Panc1 (cell line): ENCODE data around the gene AP4B1. TPM values are rescaled to one million over a fixed set of nuclear protein-coding genes. Genes with fewer than 3 reads are reported as not detected.

Experiments
- ATAC-seq: fragments of 200-7000 bp; cut with Tn5 transposase; 2 replicates; pipeline ENCODE4 v1.9.1; 2020; ENCODE audit warnings: mild to moderate bottlenecking, moderate library complexity
- BruUV-seq: library from RNA; stranded (reverse); fragments of 400-500 nt; replicated peaks from 2 replicates; lab custom pipeline; 2021; lab: Mats Ljungman, UMichigan
- CTCF ChIA-PET: fragments of 300-600 bp; sonication (Branson Sonifier 250); formaldehyde crosslinking; loops from one replicate; lab custom pipeline; 2022; ENCODE audit warnings: antibody characterized with exemption; lab: Charles Lee
- POLR2A ChIA-PET: fragments of 300-600 bp; sonication (Branson Sonifier 250); formaldehyde crosslinking; loops from one replicate; lab custom pipeline; 2022; ENCODE audit warnings: antibody characterized with exemption; lab: Charles Lee
- DNase-seq: peaks from one replicate; pipeline ENCODE4 v3.0.0-alpha.2; 2010; ENCODE audit warnings: low read depth, low spot score
- H3K27ac ChIP-seq: 2 replicates; pipeline ENCODE4 v1.5.1; 2011; ENCODE audit warnings: mild to moderate bottlenecking, low read length, inconsistent platforms
- H3K27me3 ChIP-seq: fragments of 200-500 bp; sonication (Bioruptor generic); 2 replicates; pipeline ENCODE4 v1.6.0; 2014; ENCODE audit warnings: low read length, inconsistent platforms; ENCODE audit not compliant: control insufficient read depth, insufficient read depth
- H3K36me3 ChIP-seq: fragments of 200-500 bp; sonication (Bioruptor generic); 2 replicates; pipeline ENCODE4 v1.5.1; 2014; ENCODE audit warnings: inconsistent platforms, mild to moderate bottlenecking, low read length, moderate library complexity; ENCODE audit not compliant: control insufficient read depth, insufficient read depth
- H3K4me1 ChIP-seq: 2 replicates; pipeline ENCODE4 v1.5.1; 2011; ENCODE audit warnings: inconsistent platforms, mild to moderate bottlenecking, low read length, moderate library complexity; ENCODE audit not compliant: control insufficient read depth, insufficient read depth
- H3K4me3 ChIP-seq, 2 experiments: 2 replicates each; pipeline ENCODE4 v1.5.1; 2011 to 2012; ENCODE audit warnings: low read depth in 2 of 2, low read length in 2 of 2, mild to moderate bottlenecking in 2 of 2, inconsistent platforms in 1 of 2, moderate library complexity in 1 of 2
- H3K9me3 ChIP-seq: fragments of 200-500 bp; sonication (Bioruptor generic); 2 replicates; pipeline ENCODE4 v1.5.1; 2014; ENCODE audit warnings: low read depth, mild to moderate bottlenecking, inconsistent platforms, low read length, moderate library complexity; ENCODE audit not compliant: control insufficient read depth, insufficient read depth
- POLR2AphosphoS5 ChIP-seq: IDR thresholded peaks from 2 replicates; pipeline ENCODE4 v1.6.1; 2012; ENCODE audit warnings: mild to moderate bottlenecking, low read depth, low read length, moderate library complexity
- SIN3A ChIP-seq: IDR thresholded peaks from 2 replicates; pipeline ENCODE4 v1.6.1; 2012; ENCODE audit warnings: low read depth, mild to moderate bottlenecking, low read length, moderate library complexity, borderline replicate concordance; ENCODE audit not compliant: insufficient read depth
- TCF7L2 ChIP-seq: IDR thresholded peaks from 2 replicates; pipeline ENCODE4 v1.6.1; 2011; ENCODE audit warnings: mild to moderate bottlenecking, low read depth, low read length, inconsistent platforms
- in situ Hi-C: cut with HindIII; loops from 2 replicates; pipeline ENCODE4 v1.10.0; 2016; ENCODE audit warnings: low sequenced_read_pairs, low pct_unique_long_range_greater_than_20kb
- intact Hi-C: fragments of 100-400 bp; cut with micrococcal nuclease; formaldehyde crosslinking; loops from one replicate; pipeline ENCODE4 v1.10.0; 2022; ENCODE audit not compliant: unreplicated experiment
- total RNA-seq: library from RNA; stranded (reverse); gene quantifications from one replicate; pipeline ENCODE4 v1.2.1, GENCODE V29; 2021; ENCODE audit not compliant: unreplicated experiment
- TF ChIP-seq, protein P1 (sequence below), 2 experiments: IDR thresholded peaks; 2 replicates each; pipeline ENCODE4 v1.6.1; 2011 to 2012; ENCODE audit warnings: low read depth in 2 of 2, control low read depth in 1 of 2, low read length in 1 of 2, mild to moderate bottlenecking in 1 of 2, moderate library complexity in 1 of 2; ENCODE audit not compliant: insufficient read depth in 1 of 2
- TF ChIP-seq, protein P2 (sequence below): fragments of 450-650 bp; IDR thresholded peaks from 2 replicates; pipeline ENCODE4 v1.5.1; 2017; ENCODE audit warnings: mild to moderate bottlenecking

Gene AP4B1
- total RNA-seq, 1 experiment from 2014 or later: 14.2 TPM

DNA sequence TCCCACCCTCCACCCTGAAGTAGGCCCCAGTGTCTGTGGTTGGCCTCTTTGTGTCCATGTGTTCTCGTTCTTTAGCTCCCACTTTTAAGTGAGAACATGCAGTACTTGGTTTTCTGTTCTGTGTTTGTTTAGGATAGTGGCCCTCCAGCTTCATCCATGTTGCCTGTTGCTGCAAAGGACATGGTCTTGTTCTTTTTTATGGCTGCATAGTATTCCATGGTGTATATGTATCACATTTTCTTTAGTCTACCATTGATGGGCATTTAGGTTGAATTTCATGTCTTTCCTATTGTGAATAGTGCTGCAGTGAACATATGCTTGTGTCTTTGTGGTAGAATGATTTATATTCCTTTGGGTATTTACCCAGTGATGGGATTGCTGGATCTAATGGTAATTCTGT is 30.6 kb upstream of the AP4B1 start:
- no peak for ATAC-seq

DNA sequence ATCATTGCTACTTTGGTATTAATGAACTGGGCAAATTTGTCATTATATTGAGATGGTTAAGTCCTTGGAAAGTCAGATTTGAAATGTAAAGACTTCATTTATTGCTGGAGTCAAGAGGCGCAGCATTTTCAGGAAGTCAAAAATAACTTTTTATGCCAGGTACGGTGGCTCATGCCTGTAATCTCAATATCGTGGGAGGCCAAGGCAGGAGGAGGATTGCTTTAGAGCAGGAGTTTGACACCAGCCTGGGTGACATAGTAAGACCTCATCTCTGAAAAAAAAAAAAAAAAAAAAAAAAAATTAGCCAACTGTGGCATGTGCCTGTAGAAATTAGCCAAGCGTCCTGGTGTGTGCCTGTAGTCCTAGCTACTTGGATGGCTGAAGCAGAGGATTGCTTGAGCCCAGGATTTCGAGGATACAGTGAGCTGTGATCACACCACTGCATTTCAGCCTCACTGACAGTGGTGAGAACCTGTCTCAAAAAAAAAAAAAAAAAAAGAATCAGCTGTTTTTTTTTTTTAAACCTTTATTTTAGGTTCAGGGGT is 30.0 kb upstream of the AP4B1 start:
- no TSS peak for BruUV-seq
- intact Hi-C loops: no loop called here
- TF ChIP-seq, protein P1, sequence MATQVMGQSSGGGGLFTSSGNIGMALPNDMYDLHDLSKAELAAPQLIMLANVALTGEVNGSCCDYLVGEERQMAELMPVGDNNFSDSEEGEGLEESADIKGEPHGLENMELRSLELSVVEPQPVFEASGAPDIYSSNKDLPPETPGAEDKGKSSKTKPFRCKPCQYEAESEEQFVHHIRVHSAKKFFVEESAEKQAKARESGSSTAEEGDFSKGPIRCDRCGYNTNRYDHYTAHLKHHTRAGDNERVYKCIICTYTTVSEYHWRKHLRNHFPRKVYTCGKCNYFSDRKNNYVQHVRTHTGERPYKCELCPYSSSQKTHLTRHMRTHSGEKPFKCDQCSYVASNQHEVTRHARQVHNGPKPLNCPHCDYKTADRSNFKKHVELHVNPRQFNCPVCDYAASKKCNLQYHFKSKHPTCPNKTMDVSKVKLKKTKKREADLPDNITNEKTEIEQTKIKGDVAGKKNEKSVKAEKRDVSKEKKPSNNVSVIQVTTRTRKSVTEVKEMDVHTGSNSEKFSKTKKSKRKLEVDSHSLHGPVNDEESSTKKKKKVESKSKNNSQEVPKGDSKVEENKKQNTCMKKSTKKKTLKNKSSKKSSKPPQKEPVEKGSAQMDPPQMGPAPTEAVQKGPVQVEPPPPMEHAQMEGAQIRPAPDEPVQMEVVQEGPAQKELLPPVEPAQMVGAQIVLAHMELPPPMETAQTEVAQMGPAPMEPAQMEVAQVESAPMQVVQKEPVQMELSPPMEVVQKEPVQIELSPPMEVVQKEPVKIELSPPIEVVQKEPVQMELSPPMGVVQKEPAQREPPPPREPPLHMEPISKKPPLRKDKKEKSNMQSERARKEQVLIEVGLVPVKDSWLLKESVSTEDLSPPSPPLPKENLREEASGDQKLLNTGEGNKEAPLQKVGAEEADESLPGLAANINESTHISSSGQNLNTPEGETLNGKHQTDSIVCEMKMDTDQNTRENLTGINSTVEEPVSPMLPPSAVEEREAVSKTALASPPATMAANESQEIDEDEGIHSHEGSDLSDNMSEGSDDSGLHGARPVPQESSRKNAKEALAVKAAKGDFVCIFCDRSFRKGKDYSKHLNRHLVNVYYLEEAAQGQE (IDR thresholded peaks at IDR 0.05; ENCODE audit: insufficient read depth in 1 of 2, low read depth in 2 of 2, low read length in 1 of 2): no peak
- TF ChIP-seq TCF7L2 (no peak), SIN3A (no peak), POLR2AphosphoS5 (no peak)
- TF ChIP-seq, protein P2, sequence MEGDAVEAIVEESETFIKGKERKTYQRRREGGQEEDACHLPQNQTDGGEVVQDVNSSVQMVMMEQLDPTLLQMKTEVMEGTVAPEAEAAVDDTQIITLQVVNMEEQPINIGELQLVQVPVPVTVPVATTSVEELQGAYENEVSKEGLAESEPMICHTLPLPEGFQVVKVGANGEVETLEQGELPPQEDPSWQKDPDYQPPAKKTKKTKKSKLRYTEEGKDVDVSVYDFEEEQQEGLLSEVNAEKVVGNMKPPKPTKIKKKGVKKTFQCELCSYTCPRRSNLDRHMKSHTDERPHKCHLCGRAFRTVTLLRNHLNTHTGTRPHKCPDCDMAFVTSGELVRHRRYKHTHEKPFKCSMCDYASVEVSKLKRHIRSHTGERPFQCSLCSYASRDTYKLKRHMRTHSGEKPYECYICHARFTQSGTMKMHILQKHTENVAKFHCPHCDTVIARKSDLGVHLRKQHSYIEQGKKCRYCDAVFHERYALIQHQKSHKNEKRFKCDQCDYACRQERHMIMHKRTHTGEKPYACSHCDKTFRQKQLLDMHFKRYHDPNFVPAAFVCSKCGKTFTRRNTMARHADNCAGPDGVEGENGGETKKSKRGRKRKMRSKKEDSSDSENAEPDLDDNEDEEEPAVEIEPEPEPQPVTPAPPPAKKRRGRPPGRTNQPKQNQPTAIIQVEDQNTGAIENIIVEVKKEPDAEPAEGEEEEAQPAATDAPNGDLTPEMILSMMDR: no peak
- ATAC-seq: no peak
- in situ Hi-C loops: no loop called here
- ChIA-PET CTCF (no interaction called here), POLR2A (no interaction called here)
- Histone ChIP-seq H3K4me1 (peaks cover 10% of the 10 kb centered on the region), H3K27me3 (no peaks in the 10 kb centered on the region), H3K9me3 (no peaks in the 10 kb centered on the region), H3K36me3 (peaks cover 3% of the 10 kb centered on the region; the same call in 1 of the 2 replicates), H3K27ac (no peak overlapping the region), H3K4me3 (no peak overlapping the region)
- DNase-seq: no peak

More for the DNA sequence above, 30.6 kb upstream of the AP4B1 start:
- Histone ChIP-seq H3K27me3 (no peaks in the 10 kb centered on the region), H3K4me3 (no peak overlapping the region), H3K36me3 (peaks cover 1% of the 10 kb centered on the region; the same call in 1 of the 2 replicates), H3K9me3 (no peaks in the 10 kb centered on the region), H3K27ac (no peak overlapping the region), H3K4me1 (peaks cover 10% of the 10 kb centered on the region)
- intact Hi-C loops: no loop called here
- TF ChIP-seq, protein P1 (IDR thresholded peaks at IDR 0.05; ENCODE audit: insufficient read depth in 1 of 2, low read depth in 2 of 2, low read length in 1 of 2): no peak
- TF ChIP-seq SIN3A (no peak), TCF7L2 (no peak), POLR2AphosphoS5 (no peak)
- TF ChIP-seq, protein P2: no peak
- no TSS peak for BruUV-seq
- DNase-seq: no peak
- in situ Hi-C loops: no loop called here
- CTCF ChIA-PET: no interaction called here
- POLR2A ChIA-PET: no interaction called here
